Measurements from ENCODE around the gene SULT6B1. TPM values are rescaled to one million over a fixed set of nuclear protein-coding genes. Genes with fewer than 3 reads are reported as not detected.

SULT6B1 gene
- total and polyA plus RNA-seq, 2 donors from 2014 or later: not detected

GRCh38 chr2:37143974-37144373, 44.5 kb downstream of the SULT6B1 start:
- Histone ChIP-seq H3K4me1 (ENCODE audit: control insufficient read depth in 2 of 3, insufficient read depth in 2 of 3, low read depth in 1 of 3, low read length in 3 of 3) (no peaks in the 10 kb centered on the region), H3K27me3 (ENCODE audit: control insufficient read depth, insufficient read depth, low read length) (no peaks in the 10 kb centered on the region), H3K27ac (ENCODE audit: low read depth in 2 of 2, low read length in 2 of 2) (no peak overlapping the region), H3K36me3 (ENCODE audit: control insufficient read depth in 2 of 3, insufficient read depth in 3 of 3, low read length in 3 of 3) (peaks cover 10 to 30% (median 29%) of the 10 kb centered on the region in 3 donors), H3K4me3 (ENCODE audit: low read length in 3 of 3) (no peak overlapping the region), H3K9ac (ENCODE audit: low read length in 3 of 3) (no peak overlapping the region), H3K9me3 (ENCODE audit: control insufficient read depth in 2 of 3, insufficient read depth in 1 of 3, low read length in 3 of 3) (no peaks in the 10 kb centered on the region)
- no peak for TF ChIP-seq CTCF (IDR thresholded peaks at IDR 0.05; ENCODE audit: borderline replicate concordance, extremely low read depth, insufficient read depth)
- DNase-seq: no peak
- intact Hi-C loops (cut with DNase I): no loop called here
- FAIRE-seq: no peak

- no peak for TF ChIP-seq CTCF (IDR thresholded peaks at IDR 0.05; ENCODE audit: borderline replicate concordance, extremely low read depth, insufficient read depth)
- intact Hi-C loops (cut with DNase I): no loop called here
- Histone ChIP-seq H3K36me3 (ENCODE audit: control insufficient read depth in 2 of 3, insufficient read depth in 3 of 3, low read length in 3 of 3) (peaks cover 8 to 37% (median 27%) of the 10 kb centered on the region in 3 donors), H3K9me3 (ENCODE audit: control insufficient read depth in 2 of 3, insufficient read depth in 1 of 3, low read length in 3 of 3) (no peaks in the 10 kb centered on the region), H3K4me3 (ENCODE audit: low read length in 3 of 3) (no peak overlapping the region), H3K27me3 (ENCODE audit: control insufficient read depth, insufficient read depth, low read length) (no peaks in the 10 kb centered on the region), H3K4me1 (ENCODE audit: control insufficient read depth in 2 of 3, insufficient read depth in 2 of 3, low read depth in 1 of 3, low read length in 3 of 3) (no peaks in the 10 kb centered on the region), H3K27ac (ENCODE audit: low read depth in 2 of 2, low read length in 2 of 2) (no peak overlapping the region), H3K9ac (ENCODE audit: low read length in 3 of 3) (no peak overlapping the region)
- FAIRE-seq (no peak), DNase-seq (no peak)
These were observed 45.9 kb downstream of the SULT6B1 start for GRCh38 chr2:37142546-37142945.

GRCh38 chr2:37132914-37133313, 55.6 kb downstream of the SULT6B1 start:
- Histone ChIP-seq H3K36me3 (ENCODE audit: control insufficient read depth in 2 of 3, insufficient read depth in 3 of 3, low read length in 3 of 3) (peaks cover 14 to 57% (median 36%) of the 10 kb centered on the region in 3 donors), H3K27ac (ENCODE audit: low read depth in 2 of 2, low read length in 2 of 2) (no peak overlapping the region), H3K4me3 (ENCODE audit: low read length in 3 of 3) (no peak overlapping the region), H3K27me3 (ENCODE audit: control insufficient read depth, insufficient read depth, low read length) (no peaks in the 10 kb centered on the region), H3K9me3 (ENCODE audit: control insufficient read depth in 2 of 3, insufficient read depth in 1 of 3, low read length in 3 of 3) (no peaks in the 10 kb centered on the region), H3K9ac (ENCODE audit: low read length in 3 of 3) (no peak overlapping the region), H3K4me1 (ENCODE audit: control insufficient read depth in 2 of 3, insufficient read depth in 2 of 3, low read depth in 1 of 3, low read length in 3 of 3) (no peaks in the 10 kb centered on the region)
- DNase-seq: no peak
- intact Hi-C loops (cut with DNase I): no loop called here
- TF ChIP-seq CTCF (IDR thresholded peaks at IDR 0.05; ENCODE audit: borderline replicate concordance, extremely low read depth, insufficient read depth): no peak
- no peak for FAIRE-seq

- intact Hi-C loops (cut with DNase I): no loop called here
- FAIRE-seq (no peak), DNase-seq (no peak)
- Histone ChIP-seq H3K4me3 (ENCODE audit: low read length in 3 of 3) (no peak overlapping the region), H3K4me1 (ENCODE audit: control insufficient read depth in 2 of 3, insufficient read depth in 2 of 3, low read depth in 1 of 3, low read length in 3 of 3) (no peaks in the 10 kb centered on the region), H3K27me3 (ENCODE audit: control insufficient read depth, insufficient read depth, low read length) (no peaks in the 10 kb centered on the region), H3K27ac (ENCODE audit: low read depth in 2 of 2, low read length in 2 of 2) (no peak overlapping the region), H3K9me3 (ENCODE audit: control insufficient read depth in 2 of 3, insufficient read depth in 1 of 3, low read length in 3 of 3) (no peaks in the 10 kb centered on the region), H3K36me3 (ENCODE audit: control insufficient read depth in 2 of 3, insufficient read depth in 3 of 3, low read length in 3 of 3) (peaks cover 7 to 30% (median 19%) of the 10 kb centered on the region in 3 donors), H3K9ac (ENCODE audit: low read length in 3 of 3) (no peak overlapping the region)
- TF ChIP-seq CTCF (IDR thresholded peaks at IDR 0.05; ENCODE audit: borderline replicate concordance, extremely low read depth, insufficient read depth): no peak
These were observed 63.1 kb downstream of the SULT6B1 start for GRCh38 chr2:37125416-37125815.
